ACC112 (cell line): ENCODE data around the gene GBA3.

Experiments
- H2AFZ ChIP-seq: fragments of 200-600 bp; sonication (generic); one replicate; pipeline ENCODE4 v1.6.0; 2017; ENCODE audit warnings: antibody characterized with exemption, low read length; ENCODE audit not compliant: unreplicated experiment
- H3K27ac ChIP-seq: fragments of 200-600 bp; sonication (generic); 2 replicates; pipeline ENCODE4 v1.5.1; 2014; ENCODE audit warnings: low read depth, mild to moderate bottlenecking, antibody characterized with exemption, low read length, moderate library complexity
- H3K27me3 ChIP-seq: fragments of 200-600 bp; sonication (generic); 2 replicates; pipeline ENCODE4 v1.6.1; 2014; ENCODE audit warnings: mild to moderate bottlenecking, antibody characterized with exemption, low read length, moderate library complexity, mixed read lengths; ENCODE audit not compliant: insufficient read depth
- H3K36me3 ChIP-seq: fragments of 200-600 bp; sonication (generic); 2 replicates; pipeline ENCODE4 v1.6.1; 2016; ENCODE audit warnings: mild to moderate bottlenecking, antibody characterized with exemption, low read length, moderate library complexity, mixed read lengths; ENCODE audit not compliant: insufficient read depth
- H3K4me1 ChIP-seq: fragments of 200-600 bp; sonication (generic); one replicate; pipeline ENCODE4 v1.6.1; 2016; ENCODE audit warnings: low read length, mixed read lengths; ENCODE audit not compliant: insufficient read depth, unreplicated experiment, control insufficient read depth
- H3K4me3 ChIP-seq: fragments of 200-600 bp; sonication (generic); 2 replicates; pipeline ENCODE4 v1.5.1; 2014; ENCODE audit warnings: mild to moderate bottlenecking, low read depth, low read length
- H3K79me2 ChIP-seq: fragments of 200-600 bp; sonication (generic); one replicate; pipeline ENCODE4 v1.6.0; 2016; ENCODE audit warnings: low read length; ENCODE audit not compliant: control insufficient read depth, unreplicated experiment, insufficient read depth

Gene GBA3

GRCh38 chr4:22778547-22779163 is 85.9 kb downstream of the GBA3 start:
- H3K4me3 ChIP-seq, result no peak overlapping the region
- no peaks in the 10 kb centered on the region for H3K4me1 ChIP-seq
- no peak overlapping the region for H2AFZ ChIP-seq
- H3K27ac ChIP-seq, result no peak overlapping the region
- no peaks in the 10 kb centered on the region for H3K79me2 ChIP-seq
- no peaks in the 10 kb centered on the region for H3K36me3 ChIP-seq
- peaks cover 33% of the 10 kb centered on the region for H3K27me3 ChIP-seq

GRCh38 chr4:22780317-22780716 is 87.6 kb downstream of the GBA3 start:
- H3K4me3 ChIP-seq, result no peak overlapping the region
- H3K79me2 ChIP-seq, result no peaks in the 10 kb centered on the region
- no peaks in the 10 kb centered on the region for H3K4me1 ChIP-seq
- H3K36me3 ChIP-seq, result no peaks in the 10 kb centered on the region
- peaks cover 44% of the 10 kb centered on the region for H3K27me3 ChIP-seq
- no peak overlapping the region for H2AFZ ChIP-seq
- H3K27ac ChIP-seq, result no peak overlapping the region

GRCh38 chr4:22780797-22781196 is 88.1 kb downstream of the GBA3 start:
- H3K4me1 ChIP-seq, result no peaks in the 10 kb centered on the region
- H3K27ac ChIP-seq, result no peak overlapping the region
- no peak overlapping the region for H3K4me3 ChIP-seq
- peaks cover 47% of the 10 kb centered on the region for H3K27me3 ChIP-seq
- no peaks in the 10 kb centered on the region for H3K36me3 ChIP-seq
- no peaks in the 10 kb centered on the region for H3K79me2 ChIP-seq
- no peak overlapping the region for H2AFZ ChIP-seq

GRCh38 chr4:22787753-22788375 is 95.1 kb downstream of the GBA3 start:
- H3K27me3 ChIP-seq, result peaks cover 51% of the 10 kb centered on the region
- no peaks in the 10 kb centered on the region for H3K79me2 ChIP-seq
- no peak overlapping the region for H3K4me3 ChIP-seq
- H2AFZ ChIP-seq, result no peak overlapping the region
- no peaks in the 10 kb centered on the region for H3K36me3 ChIP-seq
- H3K4me1 ChIP-seq, result no peaks in the 10 kb centered on the region
- no peak overlapping the region for H3K27ac ChIP-seq

GRCh38 chr4:22790631-22791030 is 97.9 kb downstream of the GBA3 start:
- Histone ChIP-seq H3K4me1 (no peaks in the 10 kb centered on the region), H3K27me3 (peaks cover 60% of the 10 kb centered on the region), H2AFZ (no peak overlapping the region), H3K27ac (no peak overlapping the region), H3K36me3 (no peaks in the 10 kb centered on the region), H3K4me3 (no peak overlapping the region), H3K79me2 (no peaks in the 10 kb centered on the region)

GRCh38 chr4:22794732-22795131 is 102.0 kb downstream of the GBA3 start:
- Histone ChIP-seq H2AFZ (no peak overlapping the region), H3K4me1 (no peaks in the 10 kb centered on the region), H3K79me2 (no peaks in the 10 kb centered on the region), H3K27me3 (peaks cover 70% of the 10 kb centered on the region), H3K27ac (no peak overlapping the region), H3K36me3 (no peaks in the 10 kb centered on the region), H3K4me3 (no peak overlapping the region)

- Histone ChIP-seq H3K27me3 (peaks cover 58% of the 10 kb centered on the region), H3K4me3 (no peak overlapping the region), H2AFZ (no peak overlapping the region), H3K79me2 (no peaks in the 10 kb centered on the region), H3K36me3 (no peaks in the 10 kb centered on the region), H3K27ac (no peak overlapping the region), H3K4me1 (no peaks in the 10 kb centered on the region)
These were observed 108.7 kb downstream of the GBA3 start for GRCh38 chr4:22801391-22801790.

GRCh38 chr4:22802876-22803275 is 110.1 kb downstream of the GBA3 start:
- no peak overlapping the region for H3K4me3 ChIP-seq
- no peak overlapping the region for H2AFZ ChIP-seq
- no peak overlapping the region for H3K27ac ChIP-seq
- no peaks in the 10 kb centered on the region for H3K4me1 ChIP-seq
- H3K36me3 ChIP-seq, result no peaks in the 10 kb centered on the region
- H3K27me3 ChIP-seq, result peaks cover 61% of the 10 kb centered on the region
- no peaks in the 10 kb centered on the region for H3K79me2 ChIP-seq

GRCh38 chr4:22803512-22803911 is 110.8 kb downstream of the GBA3 start:
- Histone ChIP-seq H3K27ac (no peak overlapping the region), H3K27me3 (peaks cover 61% of the 10 kb centered on the region), H3K79me2 (no peaks in the 10 kb centered on the region), H3K4me3 (no peak overlapping the region), H2AFZ (no peak overlapping the region), H3K36me3 (no peaks in the 10 kb centered on the region), H3K4me1 (no peaks in the 10 kb centered on the region)

- no peaks in the 10 kb centered on the region for H3K4me1 ChIP-seq
- H3K4me3 ChIP-seq, result no peak overlapping the region
- no peak overlapping the region for H2AFZ ChIP-seq
- peaks cover 24% of the 10 kb centered on the region for H3K27me3 ChIP-seq
- H3K27ac ChIP-seq, result no peak overlapping the region
- H3K79me2 ChIP-seq, result no peaks in the 10 kb centered on the region
- H3K36me3 ChIP-seq, result no peaks in the 10 kb centered on the region
These were observed 122.2 kb downstream of the GBA3 start for GRCh38 chr4:22814906-22815305.

- no peak overlapping the region for H3K4me3 ChIP-seq
- H3K4me1 ChIP-seq, result no peaks in the 10 kb centered on the region
- no peak overlapping the region for H3K27ac ChIP-seq
- no peaks in the 10 kb centered on the region for H3K79me2 ChIP-seq
- H3K27me3 ChIP-seq, result 0 out of 2 replicates have a peak, but pooled peaks cover 2% of the 10 kb centered on the region
- no peaks in the 10 kb centered on the region for H3K36me3 ChIP-seq
- no peak overlapping the region for H2AFZ ChIP-seq
These were observed 131.4 kb downstream of the GBA3 start for GRCh38 chr4:22824091-22824490.
